Activated CD4-positive, alpha-beta T cell treated with anti-CD3 and anti-CD28 coated beads, Interleukin-2, amount 50 U/mL, for 16 hours (primary cell): ENCODE data around the gene KMT5B.
A peak's percentile ranks its signal among the peaks of the same experiment; 100 is the strongest.

Source experiments
- DNase-seq: peaks from one replicate; pipeline ENCODE4 v3.0.0-alpha.2; 2020

KMT5B gene

DNA sequence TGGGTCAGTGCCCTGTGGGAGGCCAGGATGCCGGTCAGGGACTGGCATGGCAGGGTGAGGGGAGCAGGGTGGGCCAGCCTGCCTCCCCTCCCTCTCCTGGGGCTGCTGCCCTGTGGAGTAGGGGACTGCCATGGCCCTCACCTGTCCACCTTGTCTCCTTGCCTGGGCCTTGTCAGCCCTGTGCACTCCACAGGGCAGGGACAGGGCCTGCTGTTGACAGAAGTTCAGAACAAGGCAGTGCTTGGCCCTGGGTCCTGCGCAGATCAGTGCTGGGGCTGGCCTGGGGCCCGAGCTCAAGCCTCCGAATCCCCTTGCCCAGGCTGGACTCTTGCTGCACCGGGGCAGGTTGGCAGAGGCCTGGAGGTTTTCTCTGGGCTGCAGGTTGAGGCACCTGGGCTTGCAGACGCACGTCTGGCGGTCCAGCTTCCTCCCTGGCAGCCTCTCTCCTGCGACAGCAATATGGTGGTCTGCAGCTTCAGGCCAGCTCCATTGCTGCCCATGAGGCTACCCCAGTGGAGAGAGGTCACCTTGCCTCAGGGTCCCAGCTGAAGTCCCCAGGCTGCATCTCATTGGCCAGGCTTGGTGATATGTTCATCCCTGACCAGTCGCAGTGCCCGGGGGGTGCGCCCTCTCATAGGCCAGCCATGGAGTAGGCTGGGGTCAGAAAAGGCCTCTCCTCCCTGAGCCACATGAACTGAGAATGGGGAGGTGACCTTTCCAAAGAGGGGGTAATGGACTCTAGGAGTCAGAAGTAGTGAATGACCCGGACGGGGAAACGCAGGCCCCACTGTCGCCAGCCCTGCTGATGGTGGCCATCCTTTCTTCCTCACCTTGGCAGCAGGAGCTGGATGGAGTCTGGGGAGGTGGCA, 70.4 kb downstream of the KMT5B start:
- no peak for DNase-seq

- peak; percentile 51 for DNase-seq
Observed at GRCh38 chr11:68142028-68142412, 71.1 kb downstream of the KMT5B start.

DNA sequence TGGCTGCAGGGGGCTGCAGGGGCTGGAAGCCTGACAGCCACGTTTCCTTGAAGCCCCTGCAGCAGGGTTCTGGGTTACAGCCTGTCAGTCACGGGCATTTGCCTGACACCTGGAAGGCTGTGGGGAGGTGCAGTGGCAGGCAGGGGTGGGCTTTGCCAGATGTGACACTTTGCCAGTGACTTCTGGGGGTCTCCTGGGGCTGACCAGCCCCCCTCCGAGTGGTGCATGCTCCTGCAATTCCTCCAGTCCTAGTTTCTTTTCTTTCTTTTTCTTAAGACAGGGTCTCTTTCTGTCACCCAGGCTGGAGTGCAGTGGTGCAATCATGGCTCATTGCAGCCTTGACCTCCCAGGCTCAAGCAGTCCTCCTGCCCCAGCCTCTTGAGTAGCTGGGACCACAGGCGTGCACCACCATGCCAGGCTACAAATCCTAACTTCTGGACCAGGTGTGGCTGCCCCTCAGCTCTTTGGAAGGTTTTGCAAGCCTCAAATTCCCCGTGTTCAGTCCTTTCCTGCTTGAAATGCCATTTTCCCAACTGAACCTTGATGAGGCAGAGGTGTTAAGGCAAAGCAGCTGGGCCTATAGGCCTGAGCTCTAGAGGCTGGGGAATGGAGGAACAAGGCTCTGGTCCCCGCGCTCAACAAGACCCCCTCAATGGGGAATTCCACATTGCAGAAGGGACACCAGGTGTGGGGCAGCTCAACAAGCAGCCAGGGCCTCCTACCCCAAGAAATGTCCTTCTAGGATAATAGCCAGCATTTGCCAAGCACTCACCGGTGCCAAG, 71.7 kb downstream of the KMT5B start:
- DNase-seq = no peak

GRCh38 chr11:68140496-68141245, 72.4 kb downstream of the KMT5B start:
- DNase-seq = no peak

- DNase-seq = no peak
Observed at GRCh38 chr11:68138237-68138636, 74.9 kb downstream of the KMT5B start.

GRCh38 chr11:68137833-68138232, 75.3 kb downstream of the KMT5B start:
- DNase-seq = no peak

- DNase-seq = no peak
Observed at GRCh38 chr11:68136866-68137265, 76.2 kb downstream of the KMT5B start.

DNA sequence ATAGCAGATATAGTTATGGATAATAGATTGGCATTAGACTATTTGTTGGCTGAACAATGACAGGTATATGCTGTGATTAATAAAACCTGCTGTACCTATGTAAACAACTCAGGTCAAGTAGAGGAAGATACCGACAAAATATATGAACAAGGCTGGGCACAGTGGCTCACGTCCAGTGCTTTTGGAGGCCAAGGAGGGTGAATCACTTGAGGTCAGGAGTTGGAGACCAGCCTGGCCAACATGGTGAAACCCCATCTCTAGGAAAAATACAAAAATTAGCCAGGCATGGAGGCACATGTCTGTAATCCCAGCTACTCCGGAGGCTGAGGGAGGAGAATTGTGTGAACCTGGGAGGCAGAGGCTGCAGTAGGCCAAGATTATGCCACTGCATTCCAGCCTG, 77.9 kb downstream of the KMT5B start:
- DNase-seq = no peak

- no peak for DNase-seq
Observed at GRCh38 chr11:68133761-68134160, 79.3 kb downstream of the KMT5B start.

DNA sequence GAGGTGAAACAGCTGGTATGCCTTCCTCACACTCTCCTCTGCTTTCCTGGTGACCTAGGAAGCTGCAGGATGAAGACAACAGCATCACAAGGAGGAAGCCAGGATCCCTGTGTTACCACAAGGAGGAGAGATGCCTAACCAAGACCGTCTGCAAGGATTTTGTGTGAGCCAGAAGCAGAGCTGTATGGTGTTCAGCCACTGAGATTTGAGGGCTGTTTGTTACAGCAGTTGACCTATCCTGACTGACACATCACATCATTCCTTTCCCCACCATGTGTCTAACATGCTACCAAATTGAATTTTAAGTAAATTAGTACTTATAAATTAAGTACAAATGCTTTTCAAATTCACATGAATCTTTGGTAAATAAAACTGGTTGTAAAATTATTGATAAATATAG, 83.0 kb downstream of the KMT5B start:
- DNase-seq = no peak

GRCh38 chr11:68128682-68129327, 84.3 kb downstream of the KMT5B start:
- no peak for DNase-seq

- DNase-seq = no peak
Observed at GRCh38 chr11:68127714-68128681, 85.1 kb downstream of the KMT5B start.

GRCh38 chr11:68125164-68125563, 87.9 kb downstream of the KMT5B start:
- DNase-seq = no peak

DNA sequence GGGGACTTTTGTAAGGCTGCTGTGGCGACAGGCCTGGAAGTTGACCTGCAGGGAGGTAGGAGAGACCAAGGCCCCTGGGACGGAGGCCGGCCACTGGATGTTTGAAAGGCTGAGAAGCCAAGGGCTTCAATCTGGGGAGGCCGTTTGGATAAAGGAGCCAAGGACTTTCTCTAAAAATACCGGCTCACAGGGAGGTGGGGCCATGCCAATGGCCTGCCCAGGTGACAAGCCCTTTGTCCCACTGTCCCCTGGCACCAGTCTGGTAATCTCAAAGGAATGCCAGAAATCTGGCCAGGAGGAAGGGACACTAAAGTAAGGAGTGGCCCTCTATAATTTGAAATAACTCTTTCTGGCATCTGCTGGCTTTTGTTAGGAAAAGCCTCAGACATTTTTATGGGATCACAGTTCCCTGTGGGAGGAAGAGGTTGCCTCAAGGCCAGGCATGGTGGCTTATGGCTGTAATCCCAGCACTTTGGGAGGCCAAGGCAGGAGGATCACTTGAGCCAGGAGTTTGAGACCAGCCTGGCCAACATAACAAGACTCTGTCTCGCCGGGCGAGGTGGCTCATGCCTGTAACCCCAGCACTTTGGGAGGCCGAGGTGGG, 90.1 kb downstream of the KMT5B start:
- no peak for DNase-seq

GRCh38 chr11:68121067-68121899, 91.8 kb downstream of the KMT5B start, which contains the start of gene CHKA:
Gene CHKA, minus strand, starts transcription at chr11:68121388. Its CDS starts 211 bp downstream, at chr11:68121177.
- peak; percentile 89 for DNase-seq

DNA sequence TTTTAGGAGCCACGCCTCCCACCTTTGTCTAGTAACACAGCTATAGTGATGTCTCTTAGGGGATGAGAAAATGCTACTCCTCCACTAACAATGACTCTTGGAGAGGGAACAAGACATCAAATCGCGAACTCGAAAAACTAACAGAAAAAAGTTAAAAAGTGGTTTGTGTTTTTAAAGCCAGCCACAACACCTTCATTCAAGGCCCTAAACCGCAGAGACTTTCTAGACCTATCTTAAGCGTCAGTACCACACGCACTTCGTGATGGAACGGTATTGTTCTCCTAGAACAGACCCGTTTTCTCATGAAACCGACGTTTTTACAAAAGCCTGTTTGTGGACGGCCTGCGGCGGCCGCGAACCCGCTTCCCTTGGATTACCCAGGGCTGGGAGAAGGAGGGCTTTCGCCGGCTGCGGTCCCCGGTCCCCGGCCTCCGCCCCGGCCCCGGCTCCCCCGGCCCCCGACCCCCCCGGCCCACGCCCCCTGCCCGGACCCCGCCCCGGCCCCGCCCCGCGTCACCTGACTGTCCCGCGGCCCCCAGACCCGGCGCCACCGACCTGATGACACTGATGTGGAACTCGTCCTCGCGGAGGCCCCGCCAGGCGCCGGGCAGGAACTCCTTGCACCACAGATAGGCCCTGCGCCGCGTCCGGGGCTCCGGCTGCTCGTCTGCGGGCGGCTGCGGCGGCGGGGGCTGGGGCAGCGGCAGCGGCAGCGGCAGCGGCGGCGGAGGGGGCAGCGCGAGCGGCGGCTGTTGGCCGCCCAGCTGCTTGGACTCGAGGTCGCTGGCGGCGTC, 92.6 kb downstream of the KMT5B start:
- peak; percentile 26 for DNase-seq

- no peak for DNase-seq
Observed at GRCh38 chr11:68118706-68119448, 94.2 kb downstream of the KMT5B start.

GRCh38 chr11:68117853-68118470, 95.1 kb downstream of the KMT5B start:
- no peak for DNase-seq
